Measurements from ENCODE around the gene PTPRU. TPM values are rescaled to one million over a fixed set of nuclear protein-coding genes. Genes with fewer than 3 reads are reported as not detected.

Gene PTPRU
- total RNA-seq, 1 experiment from 2014 or later, result 40.7 TPM

GRCh38 chr1:29344336-29344735 lies 108.0 kb downstream of the PTPRU start:
- Histone ChIP-seq H4K20me1 (ENCODE audit: insufficient read depth) (no peaks in the 10 kb centered on the region), H3K4me2 (ENCODE audit: low read length) (no peak overlapping the region), H3K27ac (ENCODE audit: low read depth, low read length) (no peak overlapping the region), H3K9me2 (ENCODE audit: insufficient read depth) (no peaks in the 10 kb centered on the region), H3K9ac (ENCODE audit: low read length) (no peak overlapping the region), H2AFZ (ENCODE audit: low read depth, low read length, poor library complexity, severe bottlenecking) (no peak overlapping the region), H3K79me2 (ENCODE audit: insufficient read depth, low read length) (no peaks in the 10 kb centered on the region), H3K36me3 (ENCODE audit: control insufficient read depth in 1 of 2, insufficient read depth in 2 of 2, low read length in 2 of 2) (no peaks in the 10 kb centered on the region), H3K4me3 (replicated peaks in 1 of 2; ENCODE audit: low read depth in 1 of 2, low read length in 2 of 2) (no peak overlapping the region), H3K4me1 (ENCODE audit: control insufficient read depth in 1 of 2, insufficient read depth in 2 of 2, low read length in 2 of 2) (no peaks in the 10 kb centered on the region), H3K9me3 (ENCODE audit: control insufficient read depth in 1 of 2, insufficient read depth in 1 of 2, low read depth in 1 of 2, low read length in 2 of 2) (no peaks in the 10 kb centered on the region), H3K27me3 (ENCODE audit: insufficient read depth, low read length) (0 out of 2 replicates have a peak, but pooled peaks cover 11% of the 10 kb centered on the region)
- ChIA-PET RAD21 (ENCODE audit: low non-redundant PET in 1 of 2, low total read pairs in 2 of 2, uncharacterized antibody in 2 of 2, unreplicated experiment in 2 of 2) (no interaction called here), POLR2A (no interaction called here), CTCF (no interaction called here)
- intact Hi-C loops (cut with micrococcal nuclease), result loop anchor here (10.0 kb wide), 1 partner anchor 100 kb away; no protein-coding TSS in a partner anchor
- ATAC-seq, result no peak
- no peak for TF ChIP-seq REST (IDR thresholded peaks at IDR 0.05; ENCODE audit: low read depth)
- no peak for TF ChIP-seq ZBTB33 (IDR thresholded peaks at IDR 0.05; ENCODE audit: extremely low read depth, insufficient replicate concordance, low read length)
- TF ChIP-seq ELF1 (IDR thresholded peaks at IDR 0.05; ENCODE audit: borderline replicate concordance, low read depth), result no peak
- no peak for TF ChIP-seq POLR2A (IDR thresholded peaks at IDR 0.05; ENCODE audit: borderline replicate concordance, extremely low read depth, insufficient read depth, insufficient read length)
- no peak for TF ChIP-seq EZH2 (IDR thresholded peaks at IDR 0.05)
- no peak for TF ChIP-seq YY1 (IDR thresholded peaks at IDR 0.05; ENCODE audit: extremely low read depth, insufficient replicate concordance, low read depth, low read length)
- TF ChIP-seq EGR1 (IDR thresholded peaks at IDR 0.05; ENCODE audit: low read depth), result no peak
- TF ChIP-seq ZFX (IDR thresholded peaks at IDR 0.05), result no peak
- TF ChIP-seq SRF (IDR thresholded peaks at IDR 0.05; ENCODE audit: low read depth), result no peak
- no TSS peak for BruUV-seq (replicated peaks)
- no peak for DNase-seq (ENCODE audit: low read depth, low spot score)
